Measurements from ENCODE around the gene SUPT3H.

Gene SUPT3H

DNA sequence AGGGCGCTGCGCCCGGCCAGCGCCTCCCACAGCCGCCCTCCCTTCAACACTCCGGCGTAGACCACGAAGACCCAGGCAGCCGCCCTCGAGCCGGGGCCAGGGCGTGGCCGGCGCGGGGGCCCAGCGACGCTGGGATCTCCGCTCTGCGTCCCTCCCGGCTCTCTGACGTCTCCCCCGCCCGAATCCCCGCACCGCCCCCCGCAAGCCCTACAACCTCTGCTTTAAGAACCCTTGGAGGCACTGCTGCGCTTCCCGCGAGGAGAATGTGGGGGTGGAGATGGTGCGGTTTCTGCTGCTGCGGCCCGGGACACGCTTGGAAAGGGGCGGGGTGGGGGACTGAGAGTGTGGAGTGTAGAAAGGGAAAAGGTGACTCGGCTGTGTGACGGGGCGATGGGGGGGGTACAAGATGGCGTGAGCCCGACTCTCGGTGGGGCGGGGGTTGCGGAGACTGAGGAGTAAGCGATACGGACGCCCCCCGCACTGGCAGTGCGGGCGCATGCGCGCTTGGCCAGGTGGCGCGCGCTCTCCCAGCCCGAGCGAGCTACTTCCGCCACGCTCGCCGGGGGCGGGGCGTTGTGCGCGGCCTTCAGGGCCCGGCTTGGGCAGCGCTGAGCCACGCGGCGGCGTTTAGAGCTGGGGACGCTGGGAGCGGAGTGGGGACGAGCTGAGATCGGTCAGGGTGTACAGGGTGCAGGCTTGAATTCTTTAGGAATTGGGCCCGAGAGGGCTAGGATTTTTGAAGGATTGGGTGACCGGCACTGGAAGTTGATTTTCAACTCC lies at the start of gene SUPT3H:
SUPT3H (minus strand) TSS at position 381 of the 780 bp plus-strand sequence.
- DNase-seq (ENCODE audit: low read depth): peak; percentile 94

DNA sequence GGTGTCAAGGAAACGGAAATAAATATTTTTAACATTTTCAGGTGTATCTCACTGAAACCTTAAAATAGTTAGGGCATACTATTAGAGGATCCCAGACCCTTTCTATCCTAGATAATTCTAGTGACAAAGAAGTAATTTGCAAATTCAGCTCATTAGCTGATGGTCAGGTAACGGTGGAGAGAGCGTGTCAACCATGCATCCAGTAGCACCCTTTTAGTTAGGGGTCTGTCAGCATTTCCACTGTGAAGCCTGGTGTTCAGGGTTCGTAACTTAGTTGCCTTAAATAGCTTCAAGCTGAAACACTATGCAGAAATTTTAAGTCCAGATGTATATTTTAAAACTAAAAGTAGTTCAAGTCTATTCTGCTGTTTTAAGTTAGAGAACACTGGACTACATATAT lies 48.5 kb upstream of the SUPT3H start:
- DNase-seq (ENCODE audit: low read depth): no peak

DNA sequence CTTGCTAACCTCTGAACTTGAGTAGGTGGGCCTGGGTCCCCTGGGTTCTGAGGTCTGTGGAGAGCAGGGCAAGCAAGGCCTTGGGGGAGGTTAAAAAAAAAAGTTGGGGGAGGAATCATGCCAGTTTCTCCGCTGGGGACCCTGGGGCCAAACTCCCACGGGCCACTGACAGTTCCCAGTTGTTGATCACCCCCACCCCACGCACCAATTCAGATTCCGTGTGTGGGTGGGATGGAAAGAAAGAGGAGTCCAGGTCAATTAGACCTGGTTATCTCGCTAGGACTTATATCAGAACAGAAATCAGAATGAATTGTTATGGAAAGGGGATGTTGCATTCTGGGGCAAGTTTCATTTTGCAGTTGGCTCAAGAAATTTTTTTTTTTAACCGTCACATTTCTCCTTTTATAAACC lies 46.7 kb upstream of the SUPT3H start:
- no peak for DNase-seq (ENCODE audit: low read depth)

DNA sequence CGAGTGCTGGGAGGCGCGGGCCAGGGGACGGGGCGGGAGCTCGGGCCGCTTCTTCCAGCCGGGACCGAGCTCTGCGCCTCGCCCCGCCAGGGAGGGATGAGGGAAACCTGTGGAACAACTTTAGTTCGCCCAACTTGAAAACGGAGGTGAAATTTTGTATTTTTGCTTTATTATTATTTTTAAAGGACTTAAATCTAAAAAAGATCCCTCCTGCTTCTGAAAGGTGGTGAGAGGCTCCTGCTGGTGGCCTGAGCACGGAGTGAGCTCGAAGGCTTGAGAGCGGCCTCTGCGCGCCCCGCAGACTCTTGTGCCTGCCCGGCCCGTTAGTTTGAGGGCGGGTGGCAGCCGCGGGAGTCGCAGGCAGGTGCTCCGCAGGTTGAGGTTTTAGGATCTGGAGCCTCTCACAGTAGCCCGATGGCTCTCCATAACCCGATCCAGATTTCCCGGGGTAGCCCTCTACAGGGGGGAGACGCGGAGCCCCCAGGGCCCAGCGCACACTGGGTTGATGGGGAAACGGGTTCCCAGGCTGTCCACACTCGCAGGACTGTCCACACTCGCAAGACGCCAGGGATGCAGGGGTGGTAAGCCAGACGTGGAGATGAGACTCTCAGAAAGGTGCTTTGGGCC lies 46.2 kb upstream of the SUPT3H start:
- no peak for DNase-seq (ENCODE audit: low read depth)

DNA sequence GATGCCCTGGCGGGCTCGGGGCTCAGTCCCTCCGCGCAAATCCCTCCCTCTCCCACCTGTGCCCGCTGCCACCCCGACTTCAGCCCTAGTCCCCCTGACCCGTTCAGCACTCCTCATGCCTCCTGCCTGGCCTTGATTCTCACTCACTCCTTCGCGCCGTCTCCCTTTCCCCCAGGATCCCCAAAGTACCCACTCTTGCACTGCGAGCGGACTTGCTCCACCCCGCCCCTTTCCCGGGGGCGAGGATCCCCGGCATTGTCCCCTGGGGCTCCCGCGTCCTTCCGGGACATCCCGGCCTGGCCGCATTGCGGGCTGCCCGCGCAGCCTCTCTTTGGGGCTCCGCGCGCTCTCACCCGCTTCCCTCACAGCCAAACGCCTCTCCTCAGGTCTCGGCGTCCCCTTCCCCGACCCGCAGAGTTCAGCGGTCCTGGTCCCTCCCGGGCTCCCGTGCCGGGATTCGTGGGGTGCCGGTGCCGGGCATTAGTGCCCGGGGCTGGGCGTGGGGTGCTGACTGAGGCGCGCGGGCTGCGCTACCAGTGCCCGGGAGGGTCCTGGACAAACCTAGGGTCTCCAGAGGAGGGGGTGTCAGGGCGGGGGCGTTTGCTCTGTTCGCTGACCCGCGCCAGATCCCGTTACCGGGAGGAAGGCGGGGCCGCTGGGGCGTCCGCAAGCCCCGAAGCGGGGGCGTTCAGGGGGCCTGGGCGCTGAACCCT lies 45.5 kb upstream of the SUPT3H start:
- DNase-seq (ENCODE audit: low read depth): no peak

DNA sequence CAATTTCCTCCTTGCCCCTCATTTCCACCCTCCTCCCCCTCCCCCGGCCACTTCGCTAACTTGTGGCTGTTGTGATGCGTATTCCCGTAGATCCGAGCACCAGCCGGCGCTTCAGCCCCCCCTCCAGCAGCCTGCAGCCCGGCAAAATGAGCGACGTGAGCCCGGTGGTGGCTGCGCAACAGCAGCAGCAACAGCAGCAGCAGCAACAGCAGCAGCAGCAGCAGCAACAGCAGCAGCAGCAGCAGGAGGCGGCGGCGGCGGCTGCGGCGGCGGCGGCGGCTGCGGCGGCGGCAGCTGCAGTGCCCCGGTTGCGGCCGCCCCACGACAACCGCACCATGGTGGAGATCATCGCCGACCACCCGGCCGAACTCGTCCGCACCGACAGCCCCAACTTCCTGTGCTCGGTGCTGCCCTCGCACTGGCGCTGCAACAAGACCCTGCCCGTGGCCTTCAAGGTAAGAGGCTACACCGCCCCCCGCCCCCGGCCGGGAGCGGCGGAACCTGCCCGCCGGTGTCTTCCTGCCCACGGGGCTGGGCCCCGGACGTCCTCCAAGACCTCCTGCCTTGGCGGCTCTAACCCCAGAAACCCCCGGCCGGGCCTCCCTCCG lies 44.9 kb upstream of the SUPT3H start:
- DNase-seq (ENCODE audit: low read depth): no peak

DNA sequence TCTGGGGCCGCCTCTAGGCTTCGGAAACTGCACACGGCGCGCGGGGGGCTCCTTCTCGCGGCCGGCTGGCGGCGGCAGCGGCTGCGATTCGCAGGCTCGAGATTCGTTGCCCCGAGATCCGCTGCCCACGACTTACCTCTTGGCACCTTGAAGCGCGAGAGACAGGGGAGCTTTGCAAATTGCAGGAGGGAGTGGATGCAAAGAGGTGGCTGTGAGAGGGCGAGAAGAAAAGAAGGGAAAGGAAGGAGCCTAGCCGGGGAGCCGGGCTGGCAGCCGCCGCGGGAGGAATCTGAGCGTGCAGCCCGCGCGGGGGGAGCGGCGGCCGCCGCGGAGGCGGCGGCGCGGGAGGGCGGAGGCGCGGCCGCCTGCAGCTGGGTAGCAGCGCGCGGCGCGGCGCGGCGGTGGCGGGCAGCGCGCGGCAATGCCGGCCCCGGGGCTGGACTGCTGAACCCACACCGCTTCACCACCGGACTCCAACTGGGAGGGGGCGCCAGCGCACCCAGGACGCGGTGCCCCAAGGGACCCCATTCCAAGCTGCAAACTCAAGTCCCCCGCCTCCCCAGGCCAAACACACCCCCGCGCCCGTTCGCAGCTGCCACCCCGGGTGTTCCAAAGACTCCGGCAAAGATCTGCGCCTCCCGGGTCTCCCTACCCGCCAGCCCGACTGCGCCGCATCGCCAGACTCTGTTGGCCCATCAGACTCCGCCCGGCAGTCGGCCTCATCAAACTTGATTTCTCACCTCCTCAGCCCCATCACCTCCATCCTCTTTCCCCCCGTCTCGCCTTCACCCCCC lies 44.2 kb upstream of the SUPT3H start:
- DNase-seq (ENCODE audit: low read depth): peak; percentile 47

DNA sequence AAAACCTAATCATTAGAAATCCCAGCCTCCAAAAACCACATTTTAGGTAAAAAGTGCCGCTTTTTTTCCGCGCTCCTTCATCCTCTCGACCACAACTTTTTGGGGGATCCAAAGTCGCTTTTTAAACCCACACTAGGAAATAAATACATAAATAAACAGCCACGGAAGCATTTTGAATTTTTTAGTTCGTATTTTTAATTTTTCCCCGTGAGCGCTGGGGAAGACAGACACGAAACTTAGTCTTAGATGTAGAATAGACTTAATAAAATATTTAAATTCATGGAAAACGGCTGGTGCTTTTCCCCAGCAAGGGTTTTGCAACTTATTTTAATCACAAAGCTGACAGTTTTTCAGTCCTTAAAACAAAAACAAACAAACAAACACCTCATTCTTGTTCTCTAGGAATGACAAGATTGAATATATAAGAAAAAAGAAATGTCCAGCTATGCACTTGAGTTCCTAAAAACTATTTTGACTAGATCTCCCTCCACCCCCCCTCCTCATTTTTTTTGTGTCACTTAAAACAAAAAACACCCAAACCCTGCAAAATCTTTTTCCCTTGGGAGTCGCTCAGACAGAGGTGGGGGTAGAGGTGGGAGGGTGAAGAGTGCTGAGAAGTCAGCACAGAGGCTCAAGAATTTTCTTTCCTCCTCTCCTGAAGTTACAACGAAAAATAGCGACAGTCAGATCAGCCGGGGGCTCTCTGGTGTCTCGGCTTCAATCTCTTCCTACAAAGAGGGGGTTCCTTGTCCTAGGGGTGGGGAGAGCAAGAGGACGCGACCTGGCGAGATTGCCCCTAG lies 43.4 kb upstream of the SUPT3H start:
- DNase-seq (ENCODE audit: low read depth): no peak

DNA sequence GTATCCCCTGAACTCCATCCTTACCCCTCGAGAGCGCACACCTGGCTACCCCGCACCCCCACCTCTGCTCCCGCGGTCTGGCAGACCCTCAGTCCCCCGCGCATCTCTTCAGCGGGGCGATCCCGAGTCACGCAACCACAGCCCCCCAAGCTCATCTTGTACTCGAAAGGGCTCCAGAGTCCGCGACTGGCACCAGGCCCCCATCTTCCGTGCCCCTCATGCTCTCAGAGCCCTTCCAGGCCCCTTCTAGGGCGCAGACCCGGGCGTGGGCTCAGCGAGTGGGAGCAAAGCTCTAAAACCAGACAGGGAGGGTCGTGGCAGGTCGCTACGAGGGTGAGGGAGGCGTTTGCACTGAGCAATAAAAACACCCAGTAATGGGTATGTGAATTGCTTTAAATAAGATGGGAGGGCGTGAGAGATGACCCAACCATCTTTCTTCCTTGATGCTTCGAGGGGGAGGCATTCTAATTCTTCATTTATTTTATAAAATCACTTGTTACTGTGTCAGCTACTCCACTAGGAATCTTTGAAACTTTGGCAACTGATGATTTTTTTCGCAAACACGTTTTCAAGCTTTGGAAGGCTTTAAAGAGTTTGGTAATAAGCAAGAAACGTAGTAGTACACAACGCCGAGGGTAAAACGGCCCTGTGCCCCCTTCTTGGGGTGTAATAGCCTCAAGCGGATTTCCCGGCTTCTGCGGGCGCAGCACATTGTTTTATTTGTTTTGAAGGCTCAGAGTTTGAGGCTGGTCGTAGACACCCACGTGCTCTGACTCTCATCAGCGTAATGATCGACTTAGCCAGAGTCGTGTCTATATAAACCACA lies 42.6 kb upstream of the SUPT3H start:
- peak; percentile 59 for DNase-seq (ENCODE audit: low read depth)

DNA sequence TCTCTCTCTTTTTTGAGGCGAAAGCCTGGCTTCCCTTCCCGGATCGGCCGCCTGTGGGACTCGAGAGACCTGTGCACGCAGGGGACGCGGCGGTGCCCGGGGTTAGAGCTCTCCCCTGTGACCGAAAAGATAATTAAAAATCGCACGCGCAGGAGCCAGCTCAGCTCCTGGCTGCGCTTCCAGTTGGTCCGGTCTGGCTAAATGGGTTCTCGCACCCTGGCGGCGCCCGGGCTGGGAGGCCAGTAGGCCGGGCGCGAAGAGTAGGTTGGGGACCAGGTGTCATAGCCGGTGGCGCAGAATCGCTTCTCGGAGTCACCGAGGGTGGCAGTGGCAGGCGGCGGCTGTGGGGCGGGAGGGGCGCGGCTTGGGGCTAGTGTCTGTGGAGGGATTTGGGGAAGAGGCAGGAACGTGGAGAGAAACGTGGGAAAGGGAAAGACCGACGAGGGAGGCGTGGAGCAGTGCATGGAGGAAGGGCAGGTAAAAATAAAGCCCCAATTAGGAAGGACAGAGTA lies 41.9 kb upstream of the SUPT3H start:
- peak; percentile 55 for DNase-seq (ENCODE audit: low read depth)

DNA sequence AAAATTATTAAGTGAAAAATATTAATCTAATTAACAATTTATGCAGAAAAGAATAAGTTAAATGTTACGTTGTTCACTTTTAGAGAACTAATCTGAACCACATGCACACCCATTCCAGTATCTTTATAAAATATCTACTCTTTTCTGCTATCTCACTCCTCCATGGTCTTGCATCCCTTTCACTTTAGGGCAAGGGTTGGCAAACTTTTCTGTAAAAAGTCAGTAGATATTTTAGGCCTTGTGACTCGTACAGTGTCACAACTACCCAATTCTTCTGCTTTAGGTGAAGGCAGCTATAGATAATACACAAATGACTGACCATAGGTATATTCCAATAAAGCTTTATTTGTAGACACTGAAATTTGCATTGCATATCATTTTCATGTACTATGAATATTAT lies 39.7 kb upstream of the SUPT3H start:
- no peak for DNase-seq (ENCODE audit: low read depth)

DNA sequence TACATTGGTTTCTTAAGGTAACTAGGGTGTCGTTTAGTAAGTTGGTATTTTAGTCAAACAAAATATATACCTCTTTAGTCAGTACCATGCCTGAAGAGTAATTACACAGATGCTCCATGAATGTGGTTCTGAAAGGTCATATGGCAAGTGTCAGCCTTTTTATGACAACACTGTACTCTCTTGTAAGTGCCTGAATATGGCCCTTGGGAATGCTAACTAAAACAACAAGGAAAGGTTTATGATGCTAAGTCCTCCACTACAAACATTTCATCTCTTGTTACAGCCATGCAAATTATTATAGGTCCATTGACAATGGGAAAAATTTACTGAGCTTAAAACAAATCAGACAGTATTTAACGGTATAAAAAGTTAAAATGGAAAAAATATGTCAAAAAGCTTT lies 39.0 kb upstream of the SUPT3H start:
- DNase-seq (ENCODE audit: low read depth): no peak

DNA sequence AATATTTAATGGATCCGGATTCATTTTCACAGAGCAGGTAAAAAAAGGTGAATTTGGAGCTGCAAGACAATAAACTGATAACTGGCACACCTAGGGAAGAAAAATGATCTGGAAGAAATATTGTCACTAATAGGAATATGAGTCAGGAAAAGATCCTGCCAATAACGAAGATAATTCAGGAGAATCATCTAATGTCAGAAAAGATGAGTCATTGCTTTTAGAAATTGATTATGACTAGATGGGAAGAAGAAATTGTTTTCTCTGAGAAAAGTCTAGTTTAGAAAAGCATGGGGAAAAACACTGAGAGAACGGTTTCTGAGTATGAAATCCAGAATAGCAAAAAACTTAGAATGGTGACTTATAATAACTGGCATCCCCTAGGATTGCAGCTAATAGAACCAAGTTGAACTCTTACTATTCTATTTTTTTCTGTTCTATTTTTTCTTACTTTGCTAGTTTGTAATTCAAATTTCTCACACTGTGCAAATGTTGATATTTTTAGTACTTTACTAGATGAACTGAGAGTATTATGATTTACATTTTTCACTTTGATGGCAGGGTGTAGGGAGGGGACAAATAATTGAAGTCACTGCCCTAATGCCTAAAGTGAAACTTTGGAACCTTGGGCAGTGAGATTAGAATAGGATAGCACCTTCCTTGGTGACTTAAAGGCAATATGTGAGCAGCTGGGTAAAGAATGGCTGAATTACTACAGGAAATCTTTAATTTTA lies 38.2 kb upstream of the SUPT3H start:
- DNase-seq (ENCODE audit: low read depth): no peak

DNA sequence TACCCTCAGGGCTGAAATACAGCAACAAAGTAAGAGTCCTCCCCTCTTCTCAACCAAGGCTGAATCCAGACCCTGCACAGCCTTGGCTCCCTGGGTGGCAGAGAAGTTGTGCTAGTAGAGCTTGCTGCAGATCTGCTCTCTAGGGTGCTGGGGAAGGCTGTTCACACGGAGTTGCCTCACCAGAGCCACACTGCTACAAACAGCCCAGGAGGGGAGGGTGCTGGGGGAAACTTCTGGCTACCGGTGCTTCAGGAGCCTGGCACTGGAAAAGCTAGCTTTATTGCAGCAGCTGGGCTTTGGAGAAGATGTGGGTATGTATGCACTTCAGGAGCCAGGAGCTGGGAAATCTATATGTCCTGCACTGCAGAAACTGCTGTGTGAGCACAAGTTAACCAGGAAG lies 37.6 kb upstream of the SUPT3H start:
- DNase-seq (ENCODE audit: low read depth): no peak

DNA sequence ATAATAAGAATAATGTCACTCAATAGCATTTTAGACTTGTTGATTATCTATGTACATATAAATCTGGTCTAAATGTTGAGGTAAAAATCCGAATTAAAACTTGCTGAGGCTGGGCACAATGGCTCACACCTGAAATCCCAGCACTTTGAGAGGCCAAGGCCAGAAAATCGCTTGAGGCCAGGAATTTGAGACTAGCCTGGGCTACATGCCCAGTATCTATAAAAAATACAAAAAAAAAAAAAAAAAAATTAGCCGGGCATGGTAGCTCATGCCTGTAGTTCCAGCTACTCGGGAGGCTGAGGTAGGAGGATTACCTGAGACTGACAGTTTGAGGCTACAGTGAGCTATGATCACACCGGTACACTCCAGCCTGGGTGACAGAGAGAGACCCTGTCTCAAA lies 34.2 kb upstream of the SUPT3H start:
- no peak for DNase-seq (ENCODE audit: low read depth)

DNA sequence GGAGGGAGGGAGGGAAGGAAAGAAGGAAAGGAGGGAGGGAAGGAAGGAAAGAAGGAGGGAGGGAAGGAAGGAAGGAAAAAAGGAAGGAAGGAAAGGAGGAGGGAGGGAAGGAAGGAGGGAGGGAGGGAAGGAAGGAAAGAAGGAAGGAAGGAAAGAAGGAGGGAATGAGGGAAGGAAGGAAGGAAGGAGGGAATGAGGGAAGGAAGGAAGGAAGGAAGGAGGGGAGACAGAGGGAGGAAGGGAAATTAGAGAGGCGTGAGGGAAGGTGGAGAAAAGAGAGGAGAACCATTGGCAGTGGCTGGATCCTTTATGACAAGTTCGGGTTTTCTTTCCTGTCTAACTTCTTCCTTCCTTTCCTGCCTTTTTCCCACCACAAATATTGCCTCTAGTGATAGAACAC lies 22.3 kb upstream of the SUPT3H start:
- DNase-seq (ENCODE audit: low read depth): no peak

DNA sequence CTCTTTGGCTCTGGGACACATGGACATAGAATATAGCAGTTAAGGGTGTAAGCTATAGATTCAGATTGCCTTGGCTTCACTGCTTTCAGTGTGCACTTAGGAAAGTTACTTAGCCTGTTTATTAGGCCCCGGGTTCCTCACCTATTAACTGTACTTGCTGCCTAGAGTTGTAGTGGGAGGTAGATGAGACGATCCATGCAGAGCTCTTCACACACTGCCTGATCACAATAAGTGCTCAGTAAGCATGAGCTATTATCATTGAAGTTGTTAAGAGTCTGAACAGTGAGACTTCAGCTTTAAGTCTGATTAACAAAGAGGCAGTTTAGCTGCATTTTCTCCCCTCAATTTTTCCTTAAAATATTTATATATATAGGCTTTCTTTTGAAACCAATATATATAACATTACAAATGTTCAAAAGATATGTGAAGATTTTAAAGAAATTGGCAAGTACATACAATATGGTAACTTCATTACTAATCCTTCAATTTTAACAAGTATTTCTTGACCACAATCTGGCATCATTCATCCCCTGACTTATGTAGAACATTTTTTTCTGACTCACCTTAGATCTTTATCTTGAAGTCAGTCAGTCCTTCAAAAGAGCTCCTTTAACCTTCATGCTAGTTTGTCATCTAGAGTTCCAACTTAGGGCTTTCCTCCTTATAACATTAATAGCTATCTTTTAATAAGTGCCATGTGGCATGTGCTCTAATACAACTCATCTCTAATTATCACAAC lies 20.5 kb upstream of the SUPT3H start:
- no peak for DNase-seq (ENCODE audit: low read depth)

DNA sequence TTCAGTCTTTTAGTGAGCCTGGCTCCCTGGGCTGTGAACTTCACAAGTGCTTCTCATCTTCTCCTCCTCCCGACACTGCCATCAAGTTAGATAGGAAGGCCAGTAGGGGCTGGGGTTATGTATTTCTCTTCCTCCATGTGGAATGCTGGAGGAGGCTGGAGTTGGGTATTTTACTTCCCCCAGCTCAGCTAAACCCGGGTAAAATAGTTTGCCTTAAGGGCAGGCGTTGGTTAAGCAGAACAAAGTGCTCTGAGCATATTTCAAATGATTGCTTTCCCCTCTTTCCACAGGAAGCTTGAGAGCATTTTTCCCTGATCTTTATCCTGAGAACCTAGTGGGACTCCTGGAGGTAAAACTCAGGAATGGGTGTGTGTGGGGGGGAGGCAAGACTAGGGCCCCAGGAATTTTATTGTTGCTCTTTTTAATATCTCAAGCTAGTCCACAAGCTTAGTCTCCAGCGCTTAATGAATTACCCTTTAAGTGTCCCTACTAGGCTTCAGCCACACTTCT lies 16.9 kb upstream of the SUPT3H start:
- DNase-seq (ENCODE audit: low read depth): no peak

Data from activated T-cell treated with anti-CD3 and anti-CD28 coated beads for 24 hours (primary cell).